GM18507 (cell line): Measurements from ENCODE around the gene GBF1.

Experiments used
- DNase-seq: peaks from one replicate; pipeline ENCODE4 v3.0.0; 2011; ENCODE audit warnings: low read depth; ENCODE audit not compliant: insufficient read length; ENCODE audit errors: extremely low spot score
- FAIRE-seq: peaks from 2 replicates; lab custom pipeline; 2011; peaks lifted over from hg19 to GRCh38; lab: Jason Lieb, UNC

GBF1 gene

DNA sequence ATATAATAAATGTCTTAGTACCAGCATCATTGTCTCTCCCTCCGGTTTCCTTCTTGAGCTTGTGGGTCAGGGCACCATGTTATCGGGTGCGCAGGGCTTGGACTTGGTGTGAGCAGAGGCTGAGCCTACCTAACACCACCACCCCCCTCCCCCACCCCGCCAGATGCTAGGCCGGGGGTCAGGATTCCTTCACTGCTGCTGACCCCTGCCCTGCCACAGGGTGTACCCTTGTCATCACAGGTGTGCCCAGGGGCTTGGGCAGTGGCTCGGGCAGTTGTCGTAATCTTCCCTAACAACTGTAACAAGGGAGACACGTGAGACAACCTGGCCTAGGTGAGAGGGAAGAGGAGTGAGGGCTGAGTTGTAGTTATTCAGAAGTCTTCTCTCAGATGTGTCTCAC is 137.5 kb downstream of the GBF1 start:
- no peak for DNase-seq
- no peak for FAIRE-seq

DNA sequence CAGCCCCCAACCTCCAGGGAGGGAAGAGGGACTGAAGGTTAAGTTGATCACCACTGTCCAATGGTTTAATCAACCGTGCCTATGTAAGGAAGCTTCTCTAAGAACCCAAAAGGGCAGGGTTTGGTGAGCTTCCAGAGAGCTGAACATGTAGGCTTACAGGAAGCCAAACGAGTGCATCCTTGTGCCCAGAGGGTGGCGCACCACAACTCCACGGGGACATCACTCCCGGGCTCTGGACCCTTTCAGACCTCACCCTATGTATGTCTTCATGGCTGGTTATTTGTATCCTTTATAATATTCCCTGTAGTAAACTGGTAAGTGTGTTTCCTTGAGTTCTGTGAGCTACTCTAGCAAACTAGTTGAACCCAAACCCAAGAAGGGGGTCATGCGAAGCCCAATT is 138.7 kb downstream of the GBF1 start:
- peak; percentile 55 for FAIRE-seq
- DNase-seq = no peak

DNA sequence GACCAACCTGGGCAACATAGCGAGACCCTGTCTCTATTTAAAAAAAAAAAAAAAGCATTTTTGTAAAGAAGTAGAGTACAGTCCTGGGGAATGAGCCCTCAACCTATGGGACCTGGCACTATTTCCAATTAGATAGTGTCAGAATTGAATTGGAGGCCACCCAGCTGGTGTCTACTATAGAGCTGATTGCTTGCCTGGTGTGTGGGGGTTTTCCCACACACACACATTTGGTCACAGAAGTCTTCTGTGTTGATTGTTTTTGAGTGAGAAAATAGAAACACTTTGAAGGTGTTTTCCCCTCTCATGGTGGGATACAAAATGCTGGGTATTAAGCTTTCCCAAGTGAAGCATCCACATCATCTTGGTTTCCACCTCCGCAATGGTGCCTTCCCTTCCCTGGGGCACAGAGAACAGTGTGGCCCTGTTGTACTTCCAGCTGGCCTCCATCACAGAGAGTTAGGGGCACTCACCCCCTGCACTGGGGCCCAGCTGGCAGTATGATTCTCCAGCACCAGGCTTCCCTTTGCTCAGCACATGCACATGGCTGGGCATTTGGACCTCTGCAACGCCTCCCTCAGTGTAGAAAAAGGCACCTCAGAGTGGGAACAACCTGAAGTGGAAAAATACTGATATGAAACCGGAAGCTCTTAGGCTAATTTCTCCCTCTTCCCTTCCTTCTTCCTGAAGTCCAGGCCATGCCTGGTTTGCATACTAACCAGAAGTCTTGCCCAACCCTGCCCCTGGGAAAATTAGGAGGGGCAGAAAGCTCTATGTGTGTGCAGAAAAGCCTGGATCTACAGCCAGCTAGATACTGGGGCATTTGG is 139.5 kb downstream of the GBF1 start:
- no peak for DNase-seq

DNA sequence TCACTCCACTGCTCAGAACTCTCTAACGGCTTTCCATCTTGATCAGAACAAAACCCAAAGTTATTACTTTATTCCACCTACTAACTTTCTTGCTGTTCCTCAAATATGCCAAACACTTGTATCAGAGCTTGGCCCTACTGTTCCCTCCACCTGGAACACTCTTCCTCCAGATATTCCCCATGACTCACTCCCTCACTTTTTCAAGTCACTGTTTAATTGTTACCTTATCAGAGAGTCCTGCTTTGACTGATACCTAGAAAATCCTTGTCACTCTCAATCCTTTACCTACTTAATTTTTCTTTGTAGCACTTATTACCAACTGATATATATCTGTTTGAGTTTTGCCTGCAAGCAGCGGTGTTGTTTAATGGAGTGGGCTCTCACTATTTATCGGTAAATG is 144.6 kb downstream of the GBF1 start:
- no peak for FAIRE-seq
- no peak for DNase-seq

More for the DNA sequence above, 139.5 kb downstream of the GBF1 start:
- FAIRE-seq = no peak

DNA sequence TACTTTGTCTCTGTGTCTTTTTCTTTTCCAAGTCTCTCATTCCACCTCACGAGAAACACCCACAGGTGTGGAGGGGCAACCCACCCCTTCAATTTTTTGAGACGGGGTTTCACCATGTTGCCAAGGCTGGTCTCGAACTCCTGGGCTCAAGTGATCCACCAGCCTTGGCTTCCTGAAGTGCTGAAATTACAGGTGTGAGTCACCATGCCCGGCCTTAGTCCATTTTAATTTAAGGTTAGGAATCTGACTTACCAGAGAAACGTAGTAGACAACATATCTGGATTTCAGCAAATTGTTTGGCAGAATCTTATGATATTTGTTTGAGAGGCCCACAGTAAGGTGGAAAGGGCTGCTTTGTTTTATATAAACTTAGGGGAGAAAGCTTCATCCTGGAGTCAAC is 147.0 kb downstream of the GBF1 start:
- FAIRE-seq (no peak), DNase-seq (no peak)

DNA sequence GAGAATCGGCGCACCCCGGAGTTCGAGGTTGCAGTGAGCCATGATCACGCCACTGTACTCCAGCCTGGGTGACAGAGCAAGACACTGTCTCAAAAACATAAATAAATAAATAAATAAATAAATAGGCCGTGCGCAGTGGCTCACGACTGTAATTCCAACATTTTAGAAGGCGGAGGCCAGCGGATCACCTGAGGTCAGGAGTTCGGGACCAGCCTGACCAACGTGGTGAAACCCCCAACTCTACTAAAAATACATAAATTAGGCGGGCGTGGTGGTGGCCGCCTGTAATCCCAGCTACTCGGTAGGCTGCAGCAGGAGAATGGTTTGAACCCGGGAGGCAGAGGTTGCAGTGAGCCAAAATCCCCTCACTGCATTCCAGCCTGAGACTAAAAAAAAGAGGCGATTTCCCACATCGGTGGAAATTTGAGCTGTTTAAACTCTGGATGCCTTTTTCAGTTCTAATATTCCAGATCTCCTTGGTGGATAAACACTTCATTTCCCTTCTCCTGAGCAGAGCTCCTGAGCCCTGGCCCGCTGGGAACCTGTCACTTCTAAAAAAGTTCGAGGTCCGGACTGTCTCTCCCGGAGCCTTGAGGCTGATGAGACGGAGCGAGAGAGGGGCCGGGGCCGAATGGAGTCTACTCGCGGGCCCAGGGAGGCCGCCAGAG is 148.2 kb downstream of the GBF1 start:
- DNase-seq = no peak
- FAIRE-seq = no peak

DNA sequence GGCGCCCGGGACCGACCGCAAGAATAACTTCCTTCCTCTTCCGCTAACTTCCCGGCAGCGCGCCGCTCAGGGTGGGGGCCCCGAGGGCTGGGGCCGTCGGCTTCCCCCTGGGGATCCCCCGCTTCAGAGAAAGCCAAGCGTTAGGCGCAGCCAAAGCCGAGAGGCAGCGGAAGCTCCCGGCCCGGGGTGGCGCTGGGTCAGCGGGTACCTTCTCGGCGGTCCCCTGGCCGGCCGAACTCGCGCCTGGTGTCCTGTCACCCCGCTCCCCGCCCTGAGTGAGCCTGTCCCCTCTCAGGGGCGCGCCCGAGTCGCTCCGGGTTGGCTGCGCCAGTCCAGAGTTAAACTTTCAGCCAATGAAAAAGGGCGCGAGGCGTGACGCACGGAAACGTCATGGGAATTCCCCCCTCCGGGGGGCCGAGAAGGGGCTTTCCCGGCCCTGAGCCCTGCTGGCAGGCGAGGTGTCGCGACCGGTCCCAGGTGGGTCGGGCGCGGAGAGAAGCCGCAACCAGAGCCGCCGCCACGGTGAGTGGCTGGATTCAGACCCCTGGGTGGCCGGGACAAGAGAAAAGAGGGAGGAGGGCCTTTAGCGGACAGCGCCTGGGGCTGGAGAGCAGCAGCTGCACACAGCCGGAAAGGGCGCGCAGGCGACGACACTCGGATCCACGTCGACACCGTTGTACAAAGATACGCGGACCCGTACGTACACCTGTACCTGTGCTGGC is 148.9 kb downstream of the GBF1 start:
- FAIRE-seq = peak; percentile 95
- peak; percentile 96 for DNase-seq

DNA sequence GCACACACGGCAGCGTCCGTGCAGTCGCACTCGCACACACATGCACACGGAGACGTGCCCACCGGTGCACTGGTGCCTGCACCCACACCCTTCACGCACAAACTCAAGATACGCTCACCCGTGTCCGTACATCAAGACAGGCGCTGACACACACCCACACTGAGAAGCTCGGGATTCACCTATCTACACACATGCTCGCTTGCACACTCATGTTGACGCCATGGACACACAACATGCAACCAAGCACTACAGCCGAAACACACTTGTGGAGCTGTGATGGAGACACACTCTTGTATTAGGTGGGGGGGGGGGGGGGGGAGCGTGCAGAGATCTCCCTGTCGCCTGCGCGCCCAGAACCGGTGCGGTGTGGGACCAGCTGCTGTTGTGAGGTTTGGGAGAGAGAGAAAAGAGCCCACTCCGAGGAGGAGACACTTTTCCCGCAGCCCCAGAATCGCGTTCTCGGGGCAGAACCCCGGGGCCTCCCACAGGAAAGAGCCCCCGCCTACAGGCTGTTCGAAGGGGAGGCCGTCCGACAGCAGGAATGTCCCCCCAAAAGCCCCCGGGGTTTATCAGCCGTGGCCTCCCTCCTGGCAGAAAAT is 149.6 kb downstream of the GBF1 start:
- DNase-seq (no peak), FAIRE-seq (no peak)

DNA sequence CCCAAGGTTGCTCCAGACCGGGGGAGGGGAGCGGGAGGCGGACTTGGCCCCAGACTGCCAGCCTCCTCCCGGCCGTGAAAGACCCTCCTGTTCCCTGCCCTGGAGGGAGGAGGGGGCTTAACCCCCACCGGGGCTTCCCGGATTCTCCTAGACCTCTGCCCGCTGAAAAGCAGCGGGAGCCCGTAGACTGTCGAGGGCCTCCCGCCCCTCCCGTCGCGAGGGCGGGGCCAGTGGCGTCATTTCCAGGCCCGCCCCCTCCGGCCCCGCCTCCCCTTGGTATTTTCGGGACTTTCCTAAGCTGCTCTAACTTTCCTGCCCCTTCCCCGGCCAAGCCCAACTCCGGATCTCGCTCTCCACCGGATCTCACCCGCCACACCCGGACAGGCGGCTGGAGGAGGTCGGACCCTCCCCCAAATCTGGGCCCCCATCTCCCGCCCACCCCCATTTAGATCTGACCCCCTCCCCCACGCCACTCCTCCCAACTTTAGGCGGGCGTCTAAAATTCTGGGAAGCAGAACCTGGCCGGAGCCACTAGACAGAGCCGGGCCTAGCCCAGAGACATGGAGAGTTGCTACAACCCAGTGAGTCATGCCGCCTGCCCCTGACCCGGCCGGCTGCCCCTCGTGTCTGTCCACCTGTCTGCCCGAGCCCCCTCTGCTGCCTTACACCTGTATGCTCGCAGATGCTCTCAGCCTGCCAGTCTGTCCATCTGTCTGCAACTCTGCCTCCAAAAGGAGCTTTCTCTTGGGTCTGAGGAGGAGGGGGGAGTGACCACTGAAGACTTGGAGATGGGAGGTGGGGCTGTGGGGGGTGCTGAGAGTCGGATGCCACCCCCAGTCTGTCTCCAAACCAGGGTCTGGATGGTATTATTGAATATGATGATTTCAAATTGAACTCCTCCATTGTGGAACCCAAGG is 150.3 kb downstream of the GBF1 start, which contains the start of gene NFKB2:
TSS of gene NFKB2 (plus strand) at position 306 of the 917 bp plus-strand sequence. CDS start at position 561, 255 bp downstream.
- FAIRE-seq (peak; percentile 87), DNase-seq (peak; percentile 78)

DNA sequence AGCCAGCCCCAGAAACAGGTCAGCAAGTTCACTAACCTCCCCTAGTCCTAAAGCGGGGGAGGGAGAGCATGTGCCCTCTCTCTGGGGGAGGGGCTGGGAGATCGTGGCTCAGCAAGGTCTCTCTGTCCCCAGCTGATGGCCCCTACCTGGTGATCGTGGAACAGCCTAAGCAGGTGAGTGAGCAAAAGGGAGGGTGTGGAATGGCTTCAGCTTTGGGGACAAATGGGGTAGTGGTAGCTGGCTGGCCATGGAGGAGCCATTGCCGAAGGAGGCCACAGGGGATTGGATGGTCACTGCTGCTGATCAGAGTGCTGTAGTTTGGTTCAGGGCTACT is 151.0 kb downstream of the GBF1 start:
- FAIRE-seq (no peak), DNase-seq (no peak)

DNA sequence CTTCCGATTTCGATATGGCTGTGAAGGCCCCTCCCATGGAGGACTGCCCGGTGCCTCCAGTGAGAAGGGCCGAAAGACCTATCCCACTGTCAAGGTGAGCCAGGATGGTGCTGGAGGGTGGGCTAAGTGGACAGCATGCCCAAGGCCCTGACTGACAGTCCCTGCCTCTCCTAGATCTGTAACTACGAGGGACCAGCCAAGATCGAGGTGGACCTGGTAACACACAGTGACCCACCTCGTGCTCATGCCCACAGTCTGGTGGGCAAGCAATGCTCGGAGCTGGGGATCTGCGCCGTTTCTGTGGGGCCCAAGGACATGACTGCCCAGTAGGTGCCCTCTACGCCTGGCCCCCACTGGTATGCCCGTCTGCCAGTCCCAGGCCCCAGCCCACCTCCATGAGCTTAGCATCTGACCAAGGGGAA is 151.4 kb downstream of the GBF1 start:
- DNase-seq (no peak), FAIRE-seq (no peak)

DNA sequence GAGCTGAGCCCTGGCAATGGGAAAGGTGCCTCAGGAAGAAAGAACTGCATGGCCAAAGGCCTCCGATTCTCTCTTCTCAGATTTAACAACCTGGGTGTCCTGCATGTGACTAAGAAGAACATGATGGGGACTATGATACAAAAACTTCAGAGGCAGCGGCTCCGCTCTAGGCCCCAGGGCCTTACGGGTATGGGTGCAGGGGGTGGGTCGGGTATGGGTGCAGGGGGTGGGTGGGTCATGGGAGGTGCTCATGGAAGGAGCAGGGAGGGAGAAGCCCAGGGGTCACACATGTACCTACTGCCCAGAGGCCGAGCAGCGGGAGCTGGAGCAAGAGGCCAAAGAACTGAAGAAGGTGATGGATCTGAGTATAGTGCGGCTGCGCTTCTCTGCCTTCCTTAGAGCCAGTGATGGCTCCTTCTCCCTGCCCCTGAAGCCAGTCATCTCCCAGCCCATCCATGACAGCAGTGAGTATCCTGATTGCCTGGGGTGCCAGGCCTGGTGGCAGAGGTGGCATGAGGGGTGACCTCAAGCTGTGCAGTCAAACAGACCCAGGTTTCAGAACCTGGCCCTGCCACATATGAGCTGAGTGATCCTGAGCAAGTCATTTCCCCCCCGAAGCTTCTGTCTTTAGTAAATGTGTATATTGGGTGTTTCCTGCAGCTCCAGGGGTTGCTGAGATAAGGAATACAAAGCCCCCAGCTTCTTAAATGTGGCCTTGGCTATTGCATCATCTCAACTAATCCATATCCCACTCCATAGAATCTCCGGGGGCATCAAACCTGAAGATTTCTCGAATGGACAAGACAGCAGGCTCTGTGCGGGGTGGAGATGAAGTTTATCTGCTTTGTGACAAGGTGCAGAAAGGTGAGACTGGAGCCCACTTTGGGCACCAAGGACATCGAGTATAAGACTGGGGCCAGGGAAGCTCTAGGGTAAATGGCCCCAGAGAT is 152.2 kb downstream of the GBF1 start:
- FAIRE-seq (no peak), DNase-seq (no peak)

DNA sequence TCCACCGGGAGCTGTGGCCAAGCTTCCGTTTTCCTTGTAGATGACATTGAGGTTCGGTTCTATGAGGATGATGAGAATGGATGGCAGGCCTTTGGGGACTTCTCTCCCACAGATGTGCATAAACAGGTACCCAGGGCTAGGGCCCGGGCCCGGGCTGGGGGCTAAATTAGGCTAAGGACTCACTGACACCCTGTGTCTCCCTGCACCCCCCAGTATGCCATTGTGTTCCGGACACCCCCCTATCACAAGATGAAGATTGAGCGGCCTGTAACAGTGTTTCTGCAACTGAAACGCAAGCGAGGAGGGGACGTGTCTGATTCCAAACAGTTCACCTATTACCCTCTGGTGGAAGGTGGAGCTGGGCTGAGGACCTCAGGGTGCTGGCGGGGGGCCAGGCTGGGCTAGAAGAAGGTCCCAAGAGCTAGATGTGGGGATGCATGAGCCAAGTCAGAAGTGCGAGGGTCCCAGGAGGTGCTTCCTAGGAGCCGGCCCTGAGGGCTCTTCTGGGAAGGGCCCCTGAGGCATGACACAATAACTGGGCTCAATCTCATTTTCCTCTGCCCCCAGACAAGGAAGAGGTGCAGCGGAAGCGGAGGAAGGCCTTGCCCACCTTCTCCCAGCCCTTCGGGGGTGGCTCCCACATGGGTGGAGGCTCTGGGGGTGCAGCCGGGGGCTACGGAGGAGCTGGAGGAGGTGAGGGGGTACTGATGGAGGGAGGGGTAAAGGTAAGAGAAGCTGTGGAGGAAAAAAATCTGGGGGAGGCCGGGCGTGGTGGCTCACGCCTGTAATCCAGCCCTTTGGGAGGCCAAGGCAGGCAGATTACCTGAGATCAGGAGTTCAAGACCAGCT is 153.1 kb downstream of the GBF1 start:
- no peak for DNase-seq
- FAIRE-seq = no peak

DNA sequence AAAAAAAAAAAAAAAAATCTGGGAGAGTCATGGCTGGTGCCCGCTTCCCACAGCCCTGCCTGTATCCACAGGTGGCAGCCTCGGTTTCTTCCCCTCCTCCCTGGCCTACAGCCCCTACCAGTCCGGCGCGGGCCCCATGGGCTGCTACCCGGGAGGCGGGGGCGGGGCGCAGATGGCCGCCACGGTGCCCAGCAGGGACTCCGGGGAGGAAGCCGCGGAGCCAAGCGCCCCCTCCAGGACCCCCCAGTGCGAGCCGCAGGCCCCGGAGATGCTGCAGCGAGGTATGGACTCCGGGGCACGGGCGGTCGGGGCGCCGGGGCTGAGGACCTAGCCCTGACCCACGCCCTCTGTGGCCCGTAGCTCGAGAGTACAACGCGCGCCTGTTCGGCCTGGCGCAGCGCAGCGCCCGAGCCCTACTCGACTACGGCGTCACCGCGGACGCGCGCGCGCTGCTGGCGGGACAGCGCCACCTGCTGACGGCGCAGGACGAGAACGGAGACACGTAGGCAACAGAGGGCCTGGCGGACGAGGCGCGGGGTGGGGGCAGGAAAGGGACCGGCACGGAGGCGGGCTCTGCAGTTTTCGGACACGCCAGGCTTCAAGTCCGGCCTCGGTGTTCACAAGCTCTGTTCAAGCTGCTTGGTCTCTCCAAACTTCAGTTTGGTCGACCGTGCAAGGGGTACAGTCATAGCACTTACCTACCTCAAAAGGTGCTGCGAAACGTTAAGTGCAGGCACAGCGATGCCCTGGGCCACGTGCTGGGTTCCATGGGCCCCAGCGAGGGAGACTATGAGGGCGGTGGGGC is 154.1 kb downstream of the GBF1 start:
- DNase-seq (peak; percentile 66), FAIRE-seq (peak; percentile 92)

DNA sequence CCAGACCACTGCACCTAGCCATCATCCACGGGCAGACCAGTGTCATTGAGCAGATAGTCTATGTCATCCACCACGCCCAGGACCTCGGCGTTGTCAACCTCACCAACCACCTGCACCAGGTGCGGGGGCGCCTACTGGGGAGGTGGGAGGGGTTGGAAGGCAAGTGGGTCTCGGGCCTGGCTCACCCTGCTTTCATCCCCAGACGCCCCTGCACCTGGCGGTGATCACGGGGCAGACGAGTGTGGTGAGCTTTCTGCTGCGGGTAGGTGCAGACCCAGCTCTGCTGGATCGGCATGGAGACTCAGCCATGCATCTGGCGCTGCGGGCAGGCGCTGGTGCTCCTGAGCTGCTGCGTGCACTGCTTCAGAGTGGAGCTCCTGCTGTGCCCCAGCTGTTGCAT is 154.7 kb downstream of the GBF1 start:
- DNase-seq = no peak
- FAIRE-seq = no peak

DNA sequence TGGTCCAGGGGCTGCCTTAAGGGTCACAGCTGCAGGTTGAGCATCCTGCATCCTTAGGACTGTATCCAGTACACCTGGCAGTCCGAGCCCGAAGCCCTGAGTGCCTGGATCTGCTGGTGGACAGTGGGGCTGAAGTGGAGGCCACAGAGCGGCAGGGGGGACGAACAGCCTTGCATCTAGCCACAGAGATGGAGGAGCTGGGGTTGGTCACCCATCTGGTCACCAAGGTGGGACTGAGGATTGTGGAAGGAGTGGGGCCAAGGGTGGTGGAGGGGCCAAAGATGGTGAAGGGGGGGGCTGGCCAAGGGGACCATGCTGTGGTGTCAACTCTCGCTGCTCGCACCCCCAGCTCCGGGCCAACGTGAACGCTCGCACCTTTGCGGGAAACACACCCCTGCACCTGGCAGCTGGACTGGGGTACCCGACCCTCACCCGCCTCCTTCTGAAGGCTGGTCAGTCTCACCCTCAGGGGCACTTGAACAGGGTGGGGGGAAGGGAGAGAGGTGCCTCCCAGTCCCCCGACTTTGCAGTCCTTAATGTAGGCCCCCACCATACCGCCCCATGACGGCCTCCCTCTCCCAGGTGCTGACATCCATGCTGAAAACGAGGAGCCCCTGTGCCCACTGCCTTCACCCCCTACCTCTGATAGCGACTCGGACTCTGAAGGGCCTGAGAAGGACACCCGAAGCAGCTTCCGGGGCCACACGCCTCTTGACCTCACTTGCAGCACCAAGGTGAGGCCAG is 155.4 kb downstream of the GBF1 start:
- FAIRE-seq (no peak), DNase-seq (no peak)
